Upper lobe of left lung (tissue), 6 donors: Measurements from ENCODE around the gene PRICKLE2. TPM values are rescaled to one million over a fixed set of nuclear protein-coding genes. Genes with fewer than 3 reads are reported as not detected.

Experiments
- ATAC-seq, 2 donors: fragments of 200-7000 bp; cut with Tn5 transposase; one replicate each; pipeline ENCODE4 v1.9.1; 2022; ENCODE audit warnings: mild to moderate bottlenecking in 2 of 2, moderate library complexity in 2 of 2; ENCODE audit not compliant: low FRiP score in 2 of 2
- DNase-seq, 2 donors: peaks; one replicate each; pipeline ENCODE4 v3.0.0-alpha.2; 2019 to 2020
- H3K27ac ChIP-seq, 4 donors: fragments of 200-600 bp; sonication (generic); one replicate each; pipeline ENCODE4 v1.5.1; 2016 to 2019
- H3K27me3 ChIP-seq, 4 donors: fragments of 200-600 bp; sonication (generic); one replicate each; pipeline ENCODE4 v1.5.1; 2017 to 2019
- H3K36me3 ChIP-seq, 4 donors: fragments of 200-600 bp; sonication (generic); one replicate each; pipeline ENCODE4 v1.5.1; 2016 to 2019
- H3K4me1 ChIP-seq, 4 donors: fragments of 200-600 bp; sonication (generic); one replicate each; pipeline ENCODE4 v1.5.1; 2018 to 2019
- H3K4me3 ChIP-seq, 4 donors: fragments of 200-600 bp; sonication (generic); one replicate each; pipeline ENCODE4 v1.5.1; 2017 to 2019; ENCODE audit warnings: mild to moderate bottlenecking in 2 of 4, moderate library complexity in 1 of 4
- H3K9me3 ChIP-seq, 4 donors: fragments of 200-600 bp; sonication (generic); one replicate each; pipeline ENCODE4 v1.5.1; 2018 to 2019
- EP300 ChIP-seq, 4 donors: sonication (generic); formaldehyde crosslinking; IDR thresholded peaks; one replicate each; pipeline ENCODE4 v1.5.1; 2017; ENCODE audit warnings: antibody characterized with exemption in 4 of 4, control low read depth in 2 of 4
- POLR2A ChIP-seq, 4 donors: fragments of 450-650 bp; IDR thresholded peaks; one replicate each; pipeline ENCODE4 v1.5.1; 2016 to 2017; ENCODE audit warnings: antibody characterized with exemption in 4 of 4, mild to moderate bottlenecking in 2 of 4
- POLR2AphosphoS5 ChIP-seq, 2 donors: sonication (generic); formaldehyde crosslinking; IDR thresholded peaks; one replicate each; pipeline ENCODE4 v1.5.1; 2017; ENCODE audit warnings: antibody characterized with exemption in 2 of 2
- WGBS, 2 donors: methylation state at CpG; one replicate each; pipeline ENCODE4 v1.1.5; 2017 to 2018; 5-methylcytosine and 5-hydroxymethylcytosine counted together
- total RNA-seq, 6 donors: library from RNA; depleted of rRNA in 4 of 6; stranded (reverse); fragments of >200 nt in 4 of 6; gene quantifications; one replicate each; pipeline versions ENCODE4 v1.1.0 to v1.2.1, GENCODE V29; 2016 to 2021
- TF ChIP-seq, protein P1 (sequence below), 6 experiments: fragments of 450-650 bp in 4 of 6; fragments of 200-600 bp in 2 of 6; sonication (generic) in 2 of 6; IDR thresholded peaks; one replicate each; pipeline ENCODE4 v1.5.1; 2016 to 2019; ENCODE audit warnings: antibody characterized with exemption in 6 of 6
- donor health status: DM: no; HTN: no; CAD: no; lungs with moderate emphysema.
- donor health status: DM: no; HTN: yes; CAD: no; lungs with severe emphysema.

The PRICKLE2 gene
- total RNA-seq, 6 donors from 2014 or later = 28.3 to 68.9 (median 36.3) TPM

DNA sequence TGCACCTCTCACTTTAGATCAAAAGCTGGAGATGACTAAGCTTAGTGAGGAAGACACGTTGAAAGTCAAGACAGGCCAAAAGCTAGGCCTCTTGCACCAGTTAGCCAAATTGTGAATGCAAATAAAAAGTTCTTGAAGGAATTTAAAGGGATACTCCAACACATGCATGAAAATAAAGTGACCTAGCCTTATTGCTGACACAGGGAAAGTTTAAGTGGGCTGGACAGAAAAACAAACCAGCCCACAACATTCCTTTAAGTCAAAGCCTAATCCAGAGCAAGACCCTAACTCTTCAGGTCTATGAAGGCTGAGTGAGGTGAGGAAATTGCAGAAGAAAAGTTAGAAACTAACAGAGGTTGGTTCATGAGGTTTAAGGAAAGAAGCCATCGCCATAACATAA lies 101.3 kb downstream of the PRICKLE2 start:
- 80 to 91% methylated on average over 2 of the region's 2 CpGs for WGBS, 2 donors
- H3K27me3 ChIP-seq = no peaks in the 10 kb centered on the region

DNA sequence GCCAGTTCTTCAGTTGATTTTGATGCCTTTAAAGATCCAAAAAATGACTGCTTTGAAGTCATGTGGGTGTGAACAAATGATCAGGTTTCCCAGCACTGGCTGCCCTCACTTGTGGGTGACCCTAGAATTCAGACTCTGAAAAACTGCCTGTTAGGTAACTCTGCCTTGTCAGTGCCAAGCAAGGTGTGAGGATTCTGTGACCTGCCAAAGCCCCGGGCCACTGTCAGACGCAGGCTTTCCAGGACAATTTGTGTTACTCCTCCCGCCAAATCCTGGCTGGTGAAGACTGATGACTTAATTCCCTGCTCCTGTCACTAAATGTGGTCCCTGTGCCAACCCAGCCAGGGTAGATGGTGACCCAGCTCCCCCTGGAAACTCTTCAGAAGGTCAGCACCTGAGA lies 102.8 kb downstream of the PRICKLE2 start:
- Histone ChIP-seq H3K4me1 (peaks cover 0 to 5% (median 0%) of the 10 kb centered on the region in 4 donors), H3K27ac (no peak overlapping the region), H3K36me3 (peaks cover 0 to 8% (median 0%) of the 10 kb centered on the region in 4 donors), H3K27me3 (no peaks in the 10 kb centered on the region), H3K9me3 (no peaks in the 10 kb centered on the region), H3K4me3 (no peak overlapping the region)
- TF ChIP-seq EP300 (IDR thresholded peaks at IDR 0.05) = no peak
- TF ChIP-seq, protein P1, sequence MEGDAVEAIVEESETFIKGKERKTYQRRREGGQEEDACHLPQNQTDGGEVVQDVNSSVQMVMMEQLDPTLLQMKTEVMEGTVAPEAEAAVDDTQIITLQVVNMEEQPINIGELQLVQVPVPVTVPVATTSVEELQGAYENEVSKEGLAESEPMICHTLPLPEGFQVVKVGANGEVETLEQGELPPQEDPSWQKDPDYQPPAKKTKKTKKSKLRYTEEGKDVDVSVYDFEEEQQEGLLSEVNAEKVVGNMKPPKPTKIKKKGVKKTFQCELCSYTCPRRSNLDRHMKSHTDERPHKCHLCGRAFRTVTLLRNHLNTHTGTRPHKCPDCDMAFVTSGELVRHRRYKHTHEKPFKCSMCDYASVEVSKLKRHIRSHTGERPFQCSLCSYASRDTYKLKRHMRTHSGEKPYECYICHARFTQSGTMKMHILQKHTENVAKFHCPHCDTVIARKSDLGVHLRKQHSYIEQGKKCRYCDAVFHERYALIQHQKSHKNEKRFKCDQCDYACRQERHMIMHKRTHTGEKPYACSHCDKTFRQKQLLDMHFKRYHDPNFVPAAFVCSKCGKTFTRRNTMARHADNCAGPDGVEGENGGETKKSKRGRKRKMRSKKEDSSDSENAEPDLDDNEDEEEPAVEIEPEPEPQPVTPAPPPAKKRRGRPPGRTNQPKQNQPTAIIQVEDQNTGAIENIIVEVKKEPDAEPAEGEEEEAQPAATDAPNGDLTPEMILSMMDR (IDR thresholded peaks at IDR 0.05) = no peak
- no peak for TF ChIP-seq POLR2A (IDR thresholded peaks at IDR 0.05)
- TF ChIP-seq POLR2AphosphoS5 (IDR thresholded peaks at IDR 0.05) = no peak
- ATAC-seq (no peak), DNase-seq (no peak)
- WGBS, 2 donors = 89 to 90% methylated on average over 2 to 3 of the region's 3 CpGs

More for the DNA sequence above, 101.3 kb downstream of the PRICKLE2 start:
- Histone ChIP-seq H3K27ac (no peak overlapping the region), H3K4me3 (no peak overlapping the region), H3K36me3 (peaks cover 0 to 9% (median 0%) of the 10 kb centered on the region in 4 donors), H3K9me3 (no peaks in the 10 kb centered on the region), H3K4me1 (peaks cover 0 to 5% (median 0%) of the 10 kb centered on the region in 4 donors)
- no peak for DNase-seq
- ATAC-seq = no peak
- TF ChIP-seq POLR2AphosphoS5 (IDR thresholded peaks at IDR 0.05) = no peak

DNA sequence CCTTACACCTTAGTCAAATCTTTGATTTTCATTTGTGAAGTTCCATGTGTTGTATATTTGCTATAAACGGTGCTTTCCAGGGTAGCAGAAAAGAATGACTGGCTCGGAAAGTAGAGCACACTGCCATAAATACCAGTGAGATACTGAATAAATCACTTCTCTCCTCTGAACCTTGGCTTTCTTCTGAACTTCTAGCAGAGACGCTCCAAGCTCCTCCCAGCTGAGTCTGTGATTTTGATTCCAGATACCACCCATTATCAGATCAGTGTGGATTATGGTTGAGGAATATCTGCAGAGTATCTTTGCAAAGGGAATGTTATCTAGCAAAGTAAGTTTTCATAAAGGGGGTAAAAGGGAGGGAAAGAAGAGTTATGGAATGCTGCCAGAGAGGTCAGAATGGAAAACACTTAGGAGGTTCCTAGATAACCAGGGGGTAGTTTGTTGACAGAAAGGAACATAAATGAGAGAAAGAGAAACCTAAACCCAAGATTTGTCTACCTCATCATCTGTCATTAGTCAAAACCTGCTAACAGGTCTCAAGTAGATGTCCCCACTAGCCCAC lies 103.4 kb downstream of the PRICKLE2 start:
- TF ChIP-seq, protein P1 (IDR thresholded peaks at IDR 0.05) = no peak
- TF ChIP-seq POLR2A (IDR thresholded peaks at IDR 0.05) = no peak
- peaks cover 0 to 2% (median 0%) of the 10 kb centered on the region in 4 donors for H3K36me3 ChIP-seq
- H3K27me3 ChIP-seq = no peaks in the 10 kb centered on the region
- no peak for DNase-seq
- ATAC-seq = no peak
- no peak overlapping the region for H3K4me3 ChIP-seq
- H3K9me3 ChIP-seq = no peaks in the 10 kb centered on the region
- H3K27ac ChIP-seq = no peak overlapping the region
- WGBS, 2 donors = 31 to 39% methylated on average over 3 of the region's 3 CpGs
- peaks cover 0 to 5% (median 0%) of the 10 kb centered on the region in 4 donors for H3K4me1 ChIP-seq

DNA sequence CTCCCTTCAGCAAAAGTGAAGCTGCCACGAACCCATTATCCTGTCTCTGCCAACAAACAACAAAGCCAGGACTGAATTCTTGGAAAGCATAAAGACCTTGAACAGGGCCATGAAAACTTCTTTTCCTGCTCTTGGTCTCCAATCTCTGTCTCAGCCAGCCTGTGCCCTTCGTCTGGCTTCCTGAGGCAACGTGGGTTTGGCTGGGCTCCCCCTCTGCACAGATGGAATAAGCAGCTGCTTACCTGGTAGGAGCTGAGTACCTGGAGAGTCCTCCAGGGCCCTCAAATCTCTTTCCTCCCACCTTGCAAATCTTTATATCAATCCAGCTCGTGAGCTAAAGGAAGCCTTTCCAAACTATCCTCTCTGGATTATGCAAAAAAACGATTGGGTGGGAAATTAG lies 104.4 kb downstream of the PRICKLE2 start:
- no peaks in the 10 kb centered on the region for H3K9me3 ChIP-seq
- no peaks in the 10 kb centered on the region for H3K36me3 ChIP-seq
- TF ChIP-seq POLR2AphosphoS5 (IDR thresholded peaks at IDR 0.05) (no peak), EP300 (IDR thresholded peaks at IDR 0.05) (no peak), POLR2A (IDR thresholded peaks at IDR 0.05) (no peak)
- TF ChIP-seq, protein P1 (IDR thresholded peaks at IDR 0.05) = no peak
- WGBS, 2 donors = 60 to 64% methylated on average over 5 of the region's 5 CpGs
- H3K4me3 ChIP-seq = no peak overlapping the region
- no peak overlapping the region for H3K27ac ChIP-seq
- peaks cover 0 to 5% (median 0%) of the 10 kb centered on the region in 4 donors for H3K4me1 ChIP-seq
- DNase-seq = no peak
- ATAC-seq = no peak
- no peaks in the 10 kb centered on the region for H3K27me3 ChIP-seq

- 83 to 100% methylated on average over 1 of the region's 1 CpG for WGBS, 2 donors
- Histone ChIP-seq H3K9me3 (peaks cover 0 to 3% (median 0%) of the 10 kb centered on the region in 4 donors), H3K27ac (no peak overlapping the region), H3K36me3 (no peaks in the 10 kb centered on the region), H3K4me1 (no peaks in the 10 kb centered on the region), H3K4me3 (no peak overlapping the region), H3K27me3 (no peaks in the 10 kb centered on the region)
- no peak for TF ChIP-seq POLR2AphosphoS5 (IDR thresholded peaks at IDR 0.05)
- TF ChIP-seq EP300 (IDR thresholded peaks at IDR 0.05) = no peak
- TF ChIP-seq, protein P1 (IDR thresholded peaks at IDR 0.05) = no peak
- TF ChIP-seq POLR2A (IDR thresholded peaks at IDR 0.05) = no peak
- DNase-seq (no peak), ATAC-seq (no peak)
Measured at GRCh38 chr3:64117483-64117882, 107.8 kb downstream of the PRICKLE2 start.
